ENCODE results near the gene SH3TC2.

SH3TC2 gene

GRCh38 chr5:149056616-149057165 lies 6.2 kb downstream of the SH3TC2 start:
- DNase-seq = no peak

DNA sequence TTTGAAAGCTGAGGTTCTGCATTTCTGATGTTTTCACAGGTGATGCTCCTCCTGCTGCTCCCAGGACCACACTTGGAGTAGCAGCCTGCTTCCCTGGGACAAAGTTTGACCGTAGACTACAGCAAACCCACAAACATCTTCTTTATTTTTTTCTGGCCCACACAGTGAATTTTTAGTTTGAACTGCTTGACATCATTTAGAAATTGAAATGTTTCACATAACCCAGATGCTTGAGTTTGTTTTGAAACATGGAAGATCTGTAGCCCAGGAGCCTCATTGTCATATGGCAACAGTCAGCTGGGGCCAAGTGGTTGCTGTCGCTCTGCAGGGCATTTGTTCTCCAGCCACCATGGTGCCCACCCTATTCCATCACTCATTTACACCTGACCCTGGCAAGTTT lies 8.4 kb downstream of the SH3TC2 start:
- DNase-seq = no peak

GRCh38 chr5:149053072-149053695 lies 9.7 kb downstream of the SH3TC2 start:
- DNase-seq = no peak

DNA sequence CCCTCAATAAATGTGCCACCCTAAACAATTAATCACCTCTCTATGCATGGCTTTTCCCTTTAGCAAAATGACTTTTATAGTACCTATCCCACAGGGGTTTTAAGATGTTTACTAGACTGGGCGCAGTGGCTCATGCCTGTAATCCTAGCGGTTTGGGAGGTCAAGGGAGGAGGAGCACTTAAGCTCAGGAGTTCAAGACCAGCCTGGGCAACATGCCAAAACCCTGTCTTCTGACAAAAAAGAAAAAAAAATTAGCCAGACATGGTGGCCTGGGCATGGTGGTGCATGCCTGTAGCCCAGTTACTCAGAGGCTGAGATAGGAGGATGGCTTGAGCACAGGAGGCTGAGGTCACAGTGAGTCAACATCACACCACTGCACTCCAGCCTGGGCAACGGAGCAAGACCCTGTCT lies 13.5 kb downstream of the SH3TC2 start:
- DNase-seq = no peak

DNA sequence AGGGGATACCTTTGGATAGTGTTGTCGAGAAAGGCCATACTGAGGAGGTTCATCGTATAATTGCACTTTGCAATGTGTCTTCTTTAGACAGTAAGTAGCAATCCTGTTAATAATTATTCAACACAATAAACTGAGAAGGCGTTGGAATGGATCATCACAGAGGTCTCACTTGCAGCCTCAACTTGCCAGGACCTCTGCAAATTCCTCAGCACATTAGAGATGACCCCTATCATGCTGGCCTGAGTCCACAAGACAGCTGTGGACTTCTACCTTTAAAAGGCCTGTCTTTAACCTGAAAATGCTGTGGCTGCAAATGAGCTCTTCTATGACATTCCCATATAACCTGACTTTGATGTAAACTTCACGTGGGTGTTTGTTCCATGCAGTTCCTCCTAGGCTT lies 14.1 kb downstream of the SH3TC2 start:
- no peak for DNase-seq

GRCh38 chr5:149047462-149047861 lies 15.4 kb downstream of the SH3TC2 start:
- DNase-seq = no peak

DNA sequence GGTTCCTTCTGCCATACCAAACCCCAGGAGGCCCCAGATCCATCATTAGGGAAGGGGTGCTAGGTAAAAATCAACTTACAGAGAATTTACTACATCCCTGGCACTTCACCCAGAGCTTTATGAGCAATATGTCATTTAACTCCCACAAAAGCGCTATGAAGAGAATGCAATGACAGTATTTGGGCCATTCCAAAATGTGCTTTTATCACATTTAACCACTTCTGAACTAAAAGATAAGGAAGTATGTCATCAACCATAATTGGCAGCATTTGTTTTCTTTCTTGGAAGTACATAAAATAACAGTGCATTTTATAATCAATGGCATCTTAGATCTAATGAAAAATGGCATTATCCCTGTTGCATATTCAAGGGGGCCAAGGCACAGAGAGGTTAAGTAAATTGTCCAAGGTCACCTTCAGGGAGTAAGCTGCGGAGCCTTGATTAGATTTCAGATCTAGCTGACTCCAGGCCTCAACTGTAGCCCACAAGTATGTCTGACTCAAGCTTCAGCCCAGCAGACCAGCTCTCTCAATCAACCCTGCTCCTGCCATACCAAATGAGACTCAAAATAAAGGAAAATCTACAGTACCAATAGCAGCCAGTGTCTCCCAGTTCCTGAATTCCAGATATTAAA lies 16.5 kb downstream of the SH3TC2 start:
- DNase-seq = no peak

GRCh38 chr5:149045089-149045460 lies 17.8 kb downstream of the SH3TC2 start:
- no peak for DNase-seq

GRCh38 chr5:149044453-149045088 lies 18.3 kb downstream of the SH3TC2 start:
- no peak for DNase-seq

DNA sequence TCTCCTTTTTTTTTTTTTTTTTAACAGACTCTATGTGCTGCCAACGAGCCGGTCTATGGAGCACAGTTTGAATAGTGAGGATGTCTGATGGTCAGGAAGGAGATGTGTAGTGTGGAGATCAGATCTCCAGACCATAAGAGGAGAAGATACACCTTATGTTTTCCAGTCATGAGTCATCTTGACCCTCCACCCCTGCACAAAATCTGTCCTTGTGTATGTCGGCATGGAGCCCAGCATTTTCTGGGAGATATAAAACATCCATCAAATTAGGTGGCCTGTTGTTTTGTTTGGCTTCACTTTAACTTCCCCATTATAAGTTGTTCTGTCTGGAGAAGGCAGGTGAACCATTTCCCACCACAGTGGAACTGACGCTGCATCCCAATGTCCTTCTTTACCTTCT lies 19.2 kb downstream of the SH3TC2 start:
- no peak for DNase-seq

GRCh38 chr5:149042865-149043264 lies 20.0 kb downstream of the SH3TC2 start:
- DNase-seq = no peak

DNA sequence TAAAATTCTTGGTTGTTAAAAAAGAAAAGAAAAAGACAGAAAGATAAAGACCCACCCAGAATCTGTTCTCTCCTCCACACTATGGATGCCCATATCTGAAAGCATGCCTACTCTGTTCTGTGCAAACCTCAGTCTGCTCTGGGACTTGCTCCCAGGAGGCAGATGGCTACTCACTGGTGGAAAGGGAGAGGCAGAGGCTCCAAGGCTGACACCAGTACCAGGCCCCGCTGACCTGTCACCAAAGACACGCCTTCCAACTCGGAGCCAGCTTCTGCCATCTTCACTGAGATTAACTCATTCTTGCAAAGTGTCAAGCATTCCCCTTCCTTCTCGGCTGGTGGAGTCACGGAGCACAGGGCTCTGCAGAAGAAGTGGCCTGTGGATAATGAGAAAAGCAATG lies 21.6 kb downstream of the SH3TC2 start:
- DNase-seq = no peak

GRCh38 chr5:149040421-149040820 lies 22.4 kb downstream of the SH3TC2 start:
- no peak for DNase-seq

- DNase-seq = no peak
Measured at GRCh38 chr5:149039506-149039905, 23.4 kb downstream of the SH3TC2 start.

DNA sequence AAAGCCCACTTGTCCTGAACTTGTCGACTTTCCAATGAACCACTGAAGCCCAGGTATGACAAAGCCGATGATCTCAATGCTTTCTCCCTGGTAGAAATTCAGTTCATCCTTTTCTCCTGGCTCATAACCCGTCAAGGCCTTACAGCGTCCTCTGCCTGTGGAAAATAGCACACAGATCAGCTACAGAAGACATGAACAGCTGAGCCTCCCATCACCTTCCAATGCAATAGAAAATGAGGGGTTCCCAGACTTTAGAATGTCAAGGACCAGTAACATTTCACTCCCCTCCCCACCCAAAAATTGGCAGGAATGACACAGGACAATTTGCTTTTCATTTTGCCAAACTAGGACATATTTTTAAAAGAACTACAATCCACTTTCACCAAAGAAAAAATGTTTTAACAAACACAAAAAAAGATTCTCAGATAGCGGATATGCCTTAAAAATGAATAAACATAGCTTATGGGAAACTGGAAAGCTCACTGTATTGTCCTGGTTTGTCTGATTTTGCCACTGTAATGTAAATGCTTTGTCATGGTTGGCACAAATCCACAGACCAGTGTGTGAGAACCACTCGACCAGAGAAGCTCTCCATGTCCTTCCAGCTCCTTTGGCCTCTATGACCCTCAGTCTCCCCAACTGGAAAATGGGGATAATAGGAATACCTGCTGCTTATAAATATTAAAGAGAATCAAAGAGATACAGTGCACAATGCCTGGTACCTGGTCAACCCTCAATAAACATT lies 24.4 kb downstream of the SH3TC2 start:
- DNase-seq = no peak

DNA sequence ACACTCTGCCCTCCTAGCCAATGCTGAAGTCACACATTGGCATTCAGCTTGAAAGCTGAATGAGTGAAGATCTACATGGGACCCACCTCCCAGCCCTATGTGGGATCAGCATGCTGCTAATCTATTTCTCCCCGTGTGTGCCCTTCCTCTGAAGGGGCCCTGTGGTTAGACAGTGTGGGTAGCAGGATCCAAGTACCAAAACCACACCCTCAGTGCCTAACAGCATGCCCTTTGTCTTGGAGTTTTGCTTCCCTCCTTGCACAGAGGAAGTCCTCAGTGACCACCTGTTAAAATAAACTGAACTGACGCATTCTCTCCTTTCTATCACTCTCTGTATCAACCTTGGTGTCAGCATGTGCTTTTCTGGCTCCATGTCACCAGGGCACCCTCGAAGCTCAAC lies 25.0 kb downstream of the SH3TC2 start:
- DNase-seq = no peak

DNA sequence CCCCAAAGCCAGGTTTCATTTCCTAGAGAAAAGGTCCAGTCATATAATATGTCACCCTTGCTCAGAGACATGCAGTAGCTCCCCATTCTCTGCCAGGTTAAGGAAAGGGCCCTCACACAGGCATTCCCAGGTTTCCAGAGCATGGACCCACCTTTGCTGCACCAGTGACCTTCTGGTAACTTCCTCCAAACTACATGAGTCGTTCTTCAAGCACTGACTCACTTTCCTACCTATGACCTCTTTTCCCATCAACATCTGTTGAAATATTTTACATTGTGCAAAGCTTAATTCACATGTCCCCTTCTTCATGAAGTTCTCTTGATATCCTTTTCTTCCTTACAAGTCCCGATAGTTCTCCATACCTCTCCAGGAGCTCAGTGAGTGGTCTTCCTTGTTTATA lies 25.9 kb downstream of the SH3TC2 start:
- DNase-seq = no peak

DNA sequence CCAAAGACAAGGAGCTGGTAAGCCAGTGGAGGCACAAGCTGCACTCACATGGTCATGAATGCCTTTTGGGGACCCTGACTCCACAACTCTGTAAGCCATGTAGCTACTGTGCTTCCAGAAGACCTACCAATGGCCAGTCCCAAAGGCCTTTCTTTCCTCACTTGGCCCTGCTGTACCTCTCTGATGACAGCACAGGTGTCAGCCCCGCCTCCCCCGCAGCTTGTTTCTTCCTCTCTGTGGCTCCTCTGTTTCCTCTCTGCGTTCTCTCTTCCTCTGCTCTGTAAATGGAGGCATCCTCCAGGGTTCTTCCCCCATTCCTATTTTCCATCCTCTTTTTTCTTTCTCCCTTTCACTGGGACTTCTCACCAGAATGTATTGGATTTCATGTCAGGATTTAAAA lies 26.7 kb downstream of the SH3TC2 start:
- no peak for DNase-seq

GRCh38 chr5:149035372-149035790 lies 27.5 kb downstream of the SH3TC2 start:
- DNase-seq = peak; percentile 37

- DNase-seq = no peak
Measured at GRCh38 chr5:149030838-149031397, 31.9 kb downstream of the SH3TC2 start.

DNA sequence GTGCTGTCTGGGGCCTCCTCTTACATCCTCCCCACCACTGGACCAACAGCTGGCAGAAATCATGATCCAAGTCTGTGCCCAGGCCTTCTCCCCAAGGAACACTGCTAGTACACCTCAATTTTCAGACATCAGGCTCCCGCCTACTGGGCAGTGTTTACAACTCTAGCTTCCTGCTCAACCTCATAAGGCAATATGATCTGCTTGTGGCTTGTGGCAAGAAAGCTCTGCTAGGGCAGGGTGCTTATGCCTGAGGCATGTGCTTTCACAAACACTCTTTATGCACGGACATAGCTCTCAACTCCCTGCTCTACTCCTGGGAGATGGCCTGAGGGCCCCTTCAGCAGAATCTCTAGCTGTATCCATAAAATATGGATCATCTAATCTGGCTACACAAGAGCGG lies 32.5 kb downstream of the SH3TC2 start:
- DNase-seq = no peak

- no peak for DNase-seq
Measured at GRCh38 chr5:149028984-149029383, 33.9 kb downstream of the SH3TC2 start.

- no peak for DNase-seq
Measured at GRCh38 chr5:149028161-149028560, 34.7 kb downstream of the SH3TC2 start.

Data from NCI-H526 treated with DMSO at 0.1 percent for 48 hours (cell line).